MM.1S (cell line): ENCODE measurements around the gene ATAD3A.

Experiments used
- DNase-seq: peaks from one replicate; pipeline ENCODE4 v3.0.0-alpha.2; 2015
- H2AFZ ChIP-seq: fragments of 300-600 bp; sonication (generic); 2 replicates; pipeline ENCODE4 v1.6.0; 2016; ENCODE audit warnings: antibody characterized with exemption, low read length
- H3F3A ChIP-seq: fragments of 300-600 bp; sonication (generic); 2 replicates; pipeline ENCODE4 v1.6.1; 2016; ENCODE audit warnings: mild to moderate bottlenecking, antibody characterized with exemption, low read length, moderate library complexity, mixed read lengths; ENCODE audit not compliant: insufficient read depth
- H3K27ac ChIP-seq: fragments of 300-600 bp; sonication (generic); 2 replicates; pipeline ENCODE4 v1.5.1; 2016; ENCODE audit warnings: mild to moderate bottlenecking, low read length
- H3K27me3 ChIP-seq: fragments of 300-600 bp; sonication (generic); replicated peaks from 2 replicates; pipeline ENCODE4 v1.6.0; 2016; ENCODE audit warnings: low read length; ENCODE audit not compliant: insufficient read depth
- H3K36me3 ChIP-seq: fragments of 300-600 bp; sonication (generic); replicated peaks from 2 replicates; pipeline ENCODE4 v1.6.1; 2016; ENCODE audit warnings: mild to moderate bottlenecking, low read length, mixed read lengths; ENCODE audit not compliant: insufficient read depth
- H3K4me1 ChIP-seq: fragments of 300-600 bp; sonication (generic); 2 replicates; pipeline ENCODE4 v1.6.1; 2016; ENCODE audit warnings: low read length, mixed read lengths
- H3K4me2 ChIP-seq: fragments of 300-600 bp; sonication (generic); 2 replicates; pipeline ENCODE4 v1.6.0; 2016; ENCODE audit warnings: low read depth, low read length
- H3K4me3 ChIP-seq: fragments of 300-600 bp; sonication (generic); 2 replicates; pipeline ENCODE4 v1.5.1; 2016; ENCODE audit warnings: low read length, mixed read lengths
- H3K79me2 ChIP-seq: fragments of 300-600 bp; sonication (generic); 2 replicates; pipeline ENCODE4 v1.6.1; 2016; ENCODE audit warnings: mixed run types, low read length, mixed read lengths
- H3K9ac ChIP-seq: fragments of 300-600 bp; sonication (generic); 2 replicates; pipeline ENCODE4 v1.6.1; 2016; ENCODE audit warnings: low read length, mixed read lengths
- H3K9me2 ChIP-seq: fragments of 300-600 bp; sonication (generic); replicated peaks from 2 replicates; pipeline ENCODE4 v1.6.1; 2016; ENCODE audit warnings: mild to moderate bottlenecking, low read length, mixed read lengths; ENCODE audit not compliant: insufficient read depth
- H3K9me3 ChIP-seq: fragments of 300-600 bp; sonication (generic); replicated peaks from 2 replicates; pipeline ENCODE4 v1.6.1; 2016; ENCODE audit warnings: mild to moderate bottlenecking, low read length, mixed read lengths; ENCODE audit not compliant: insufficient read depth
- H4K20me1 ChIP-seq: fragments of 300-600 bp; sonication (generic); 2 replicates; pipeline ENCODE4 v1.6.1; 2016; ENCODE audit warnings: mild to moderate bottlenecking, low read length, moderate library complexity, mixed read lengths; ENCODE audit not compliant: insufficient read depth
- EZH2 ChIP-seq: fragments of 300-600 bp; sonication (generic); optimal IDR thresholded peaks from 2 replicates; pipeline ENCODE3; 2017; ENCODE audit warnings: low read depth, mild to moderate bottlenecking, antibody characterized with exemption, low read length, mixed read lengths
- EZH2phosphoT487 ChIP-seq: fragments of 300-600 bp; sonication (generic); IDR thresholded peaks from 2 replicates; pipeline ENCODE4 v1.6.1; 2018; ENCODE audit warnings: antibody characterized with exemption, low read length
- TF ChIP-seq, protein P1 (sequence below): fragments of 300-600 bp; sonication (generic); IDR thresholded peaks from 2 replicates; pipeline ENCODE4 v1.5.1; 2016; ENCODE audit warnings: antibody characterized with exemption, low read length, mixed read lengths

Gene ATAD3A

DNA sequence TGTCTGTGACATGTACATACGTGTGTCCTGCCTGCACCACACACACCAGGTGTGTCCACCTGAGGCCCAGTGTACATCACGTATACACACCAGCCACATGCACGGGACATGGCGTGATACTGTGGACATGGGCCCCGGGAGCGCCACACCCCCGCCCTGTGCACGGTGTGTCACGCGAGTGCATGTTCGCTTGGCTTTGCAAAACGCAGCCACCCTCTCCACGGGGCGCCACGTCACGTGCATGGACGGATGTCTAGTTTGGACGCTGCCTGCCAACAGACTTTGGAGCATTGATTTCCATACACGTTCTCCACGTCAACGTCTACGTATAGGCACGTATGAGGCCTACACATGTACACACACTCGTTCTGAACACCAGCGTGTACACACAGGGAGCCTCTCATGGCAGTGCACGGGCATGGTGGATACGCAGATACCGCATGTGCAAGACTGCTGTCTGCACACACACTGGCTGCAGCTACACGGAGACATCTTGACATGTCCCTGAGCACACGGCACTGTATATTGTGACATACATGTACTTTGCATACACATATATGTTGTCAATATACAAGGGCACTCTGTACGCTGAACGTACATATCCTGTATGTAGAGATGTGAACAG, 25.8 kb downstream of the ATAD3A start:
- no peaks in the 10 kb centered on the region for H3K27me3 ChIP-seq
- no peak overlapping the region for H3K27ac ChIP-seq
- no peak overlapping the region for H2AFZ ChIP-seq
- H3K9me2 ChIP-seq, result no peaks in the 10 kb centered on the region
- no peak overlapping the region for H3K9ac ChIP-seq
- no peak overlapping the region for H3K4me2 ChIP-seq
- no peaks in the 10 kb centered on the region for H4K20me1 ChIP-seq
- no peak for DNase-seq
- no peaks in the 10 kb centered on the region for H3K36me3 ChIP-seq
- no peak overlapping the region for H3K4me3 ChIP-seq
- TF ChIP-seq, protein P1, sequence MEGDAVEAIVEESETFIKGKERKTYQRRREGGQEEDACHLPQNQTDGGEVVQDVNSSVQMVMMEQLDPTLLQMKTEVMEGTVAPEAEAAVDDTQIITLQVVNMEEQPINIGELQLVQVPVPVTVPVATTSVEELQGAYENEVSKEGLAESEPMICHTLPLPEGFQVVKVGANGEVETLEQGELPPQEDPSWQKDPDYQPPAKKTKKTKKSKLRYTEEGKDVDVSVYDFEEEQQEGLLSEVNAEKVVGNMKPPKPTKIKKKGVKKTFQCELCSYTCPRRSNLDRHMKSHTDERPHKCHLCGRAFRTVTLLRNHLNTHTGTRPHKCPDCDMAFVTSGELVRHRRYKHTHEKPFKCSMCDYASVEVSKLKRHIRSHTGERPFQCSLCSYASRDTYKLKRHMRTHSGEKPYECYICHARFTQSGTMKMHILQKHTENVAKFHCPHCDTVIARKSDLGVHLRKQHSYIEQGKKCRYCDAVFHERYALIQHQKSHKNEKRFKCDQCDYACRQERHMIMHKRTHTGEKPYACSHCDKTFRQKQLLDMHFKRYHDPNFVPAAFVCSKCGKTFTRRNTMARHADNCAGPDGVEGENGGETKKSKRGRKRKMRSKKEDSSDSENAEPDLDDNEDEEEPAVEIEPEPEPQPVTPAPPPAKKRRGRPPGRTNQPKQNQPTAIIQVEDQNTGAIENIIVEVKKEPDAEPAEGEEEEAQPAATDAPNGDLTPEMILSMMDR, result no peak
- TF ChIP-seq EZH2phosphoT487, result no peak
- TF ChIP-seq EZH2, result no peak
- H3K79me2 ChIP-seq, result no peaks in the 10 kb centered on the region
- no peaks in the 10 kb centered on the region for H3K4me1 ChIP-seq
- no peaks in the 10 kb centered on the region for H3F3A ChIP-seq
- H3K9me3 ChIP-seq, result no peaks in the 10 kb centered on the region

DNA sequence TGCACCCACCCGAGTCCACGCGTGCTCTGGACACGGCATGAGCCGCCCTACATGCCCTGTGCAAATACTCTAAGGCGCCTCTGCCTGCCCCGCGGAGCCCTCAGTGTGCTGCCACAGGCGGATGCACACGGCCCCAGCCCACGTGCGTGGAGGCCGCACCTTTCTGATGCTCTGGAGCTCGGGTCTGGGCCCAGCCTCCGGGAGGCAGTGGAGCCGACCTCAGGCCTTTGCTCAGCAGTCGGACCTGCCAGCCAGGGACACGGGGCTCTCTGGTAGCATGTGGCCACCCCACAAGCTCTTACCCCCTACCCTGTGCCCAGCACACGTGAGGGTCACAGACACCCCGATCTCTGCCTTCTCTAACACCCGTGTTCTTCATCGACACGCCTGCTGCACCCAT, 26.4 kb downstream of the ATAD3A start:
- no peak overlapping the region for H2AFZ ChIP-seq
- no peak overlapping the region for H3K4me2 ChIP-seq
- no peaks in the 10 kb centered on the region for H4K20me1 ChIP-seq

DNA sequence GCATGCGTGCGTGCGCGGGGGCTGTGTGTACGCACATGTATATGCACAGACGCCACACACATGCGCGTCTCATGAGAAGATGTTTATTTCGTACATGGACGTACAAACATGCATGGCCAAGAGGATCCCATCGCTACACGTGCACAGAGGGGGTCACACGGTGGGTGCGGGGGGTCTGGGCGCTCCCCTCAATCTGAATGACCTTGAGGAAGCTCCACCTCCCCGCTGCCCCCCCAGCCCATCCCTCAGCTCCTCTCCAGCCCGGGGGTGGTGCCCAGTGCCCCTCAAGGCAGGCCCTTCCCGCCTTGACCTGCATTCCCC, 27.0 kb downstream of the ATAD3A start:
- Histone ChIP-seq H3F3A (no peaks in the 10 kb centered on the region), H3K9me3 (no peaks in the 10 kb centered on the region), H3K9me2 (no peaks in the 10 kb centered on the region), H3K4me3 (no peak overlapping the region), H3K4me1 (no peaks in the 10 kb centered on the region), H3K27ac (no peak overlapping the region), H2AFZ (no peak overlapping the region), H4K20me1 (no peaks in the 10 kb centered on the region), H3K9ac (no peak overlapping the region), H3K27me3 (no peaks in the 10 kb centered on the region), H3K79me2 (no peaks in the 10 kb centered on the region), H3K36me3 (no peaks in the 10 kb centered on the region), H3K4me2 (no peak overlapping the region)
- TF ChIP-seq, protein P1, result no peak
- no peak for TF ChIP-seq EZH2
- no peak for TF ChIP-seq EZH2phosphoT487
- DNase-seq, result no peak

More for the DNA sequence above, 26.4 kb downstream of the ATAD3A start:
- Histone ChIP-seq H3K9me3 (no peaks in the 10 kb centered on the region), H3K9ac (no peak overlapping the region), H3K27me3 (no peaks in the 10 kb centered on the region), H3F3A (no peaks in the 10 kb centered on the region), H3K79me2 (no peaks in the 10 kb centered on the region), H3K4me3 (no peak overlapping the region), H3K36me3 (no peaks in the 10 kb centered on the region), H3K9me2 (no peaks in the 10 kb centered on the region), H3K4me1 (no peaks in the 10 kb centered on the region), H3K27ac (no peak overlapping the region)
- no peak for TF ChIP-seq EZH2
- TF ChIP-seq, protein P1, result no peak
- no peak for DNase-seq
